Subcutaneous adipose tissue (tissue), 4 donors: ENCODE results near the gene HOXA5. TPM values are rescaled to one million over a fixed set of nuclear protein-coding genes. Genes with fewer than 3 reads are reported as not detected.

Experiments
- total RNA-seq, 4 donors: library from RNA; depleted of rRNA; stranded (reverse); fragments of >200 nt; gene quantifications; one replicate each; pipeline ENCODE4 v1.1.0, GENCODE V29; 2016
- TF ChIP-seq, protein P1 (sequence below): fragments of 450-650 bp; IDR thresholded peaks from one replicate; pipeline ENCODE4 v1.5.1; 2016; ENCODE audit warnings: low read depth, mild to moderate bottlenecking, control low read depth, antibody characterized with exemption, moderate library complexity

Gene HOXA5
- total RNA-seq, 4 donors from 2014 or later = 2.9 to 6.4 (median 4.7) TPM

DNA sequence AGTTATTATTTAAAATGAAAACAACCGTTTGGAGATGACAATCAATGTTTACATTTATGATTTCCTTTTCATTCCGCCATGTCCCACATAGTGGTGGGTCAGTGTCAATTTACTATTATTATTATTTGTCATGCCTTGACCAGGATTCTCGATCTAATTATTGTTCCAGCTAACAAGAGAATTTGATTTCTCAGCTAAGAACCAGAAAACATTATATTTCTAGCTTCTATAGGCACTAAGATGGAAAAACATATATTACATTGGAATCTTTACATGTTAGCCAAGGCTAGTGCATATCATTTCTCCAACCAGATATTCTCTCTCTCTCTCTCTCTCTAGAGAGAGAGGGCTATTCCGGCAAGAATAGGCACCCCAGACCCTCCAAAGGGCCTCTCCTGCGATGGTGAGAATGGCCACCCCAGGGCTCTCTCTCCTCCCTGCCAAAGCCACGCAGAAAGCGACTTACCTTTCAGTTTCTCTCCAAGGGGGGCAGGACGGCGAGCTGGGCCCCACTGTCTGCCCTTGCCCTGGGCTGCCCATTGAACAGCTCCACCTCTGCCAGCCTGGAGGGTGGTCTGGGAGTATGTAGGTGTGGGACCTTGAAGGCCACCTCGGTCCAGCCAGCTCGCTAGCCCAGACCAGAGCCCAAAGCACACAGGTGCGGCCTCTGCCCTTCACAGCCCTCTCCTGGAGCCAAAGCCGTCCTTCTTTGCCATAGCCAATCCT, 6.5 kb upstream of the HOXA5 start:
- TF ChIP-seq, protein P1, sequence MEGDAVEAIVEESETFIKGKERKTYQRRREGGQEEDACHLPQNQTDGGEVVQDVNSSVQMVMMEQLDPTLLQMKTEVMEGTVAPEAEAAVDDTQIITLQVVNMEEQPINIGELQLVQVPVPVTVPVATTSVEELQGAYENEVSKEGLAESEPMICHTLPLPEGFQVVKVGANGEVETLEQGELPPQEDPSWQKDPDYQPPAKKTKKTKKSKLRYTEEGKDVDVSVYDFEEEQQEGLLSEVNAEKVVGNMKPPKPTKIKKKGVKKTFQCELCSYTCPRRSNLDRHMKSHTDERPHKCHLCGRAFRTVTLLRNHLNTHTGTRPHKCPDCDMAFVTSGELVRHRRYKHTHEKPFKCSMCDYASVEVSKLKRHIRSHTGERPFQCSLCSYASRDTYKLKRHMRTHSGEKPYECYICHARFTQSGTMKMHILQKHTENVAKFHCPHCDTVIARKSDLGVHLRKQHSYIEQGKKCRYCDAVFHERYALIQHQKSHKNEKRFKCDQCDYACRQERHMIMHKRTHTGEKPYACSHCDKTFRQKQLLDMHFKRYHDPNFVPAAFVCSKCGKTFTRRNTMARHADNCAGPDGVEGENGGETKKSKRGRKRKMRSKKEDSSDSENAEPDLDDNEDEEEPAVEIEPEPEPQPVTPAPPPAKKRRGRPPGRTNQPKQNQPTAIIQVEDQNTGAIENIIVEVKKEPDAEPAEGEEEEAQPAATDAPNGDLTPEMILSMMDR = no peak

DNA sequence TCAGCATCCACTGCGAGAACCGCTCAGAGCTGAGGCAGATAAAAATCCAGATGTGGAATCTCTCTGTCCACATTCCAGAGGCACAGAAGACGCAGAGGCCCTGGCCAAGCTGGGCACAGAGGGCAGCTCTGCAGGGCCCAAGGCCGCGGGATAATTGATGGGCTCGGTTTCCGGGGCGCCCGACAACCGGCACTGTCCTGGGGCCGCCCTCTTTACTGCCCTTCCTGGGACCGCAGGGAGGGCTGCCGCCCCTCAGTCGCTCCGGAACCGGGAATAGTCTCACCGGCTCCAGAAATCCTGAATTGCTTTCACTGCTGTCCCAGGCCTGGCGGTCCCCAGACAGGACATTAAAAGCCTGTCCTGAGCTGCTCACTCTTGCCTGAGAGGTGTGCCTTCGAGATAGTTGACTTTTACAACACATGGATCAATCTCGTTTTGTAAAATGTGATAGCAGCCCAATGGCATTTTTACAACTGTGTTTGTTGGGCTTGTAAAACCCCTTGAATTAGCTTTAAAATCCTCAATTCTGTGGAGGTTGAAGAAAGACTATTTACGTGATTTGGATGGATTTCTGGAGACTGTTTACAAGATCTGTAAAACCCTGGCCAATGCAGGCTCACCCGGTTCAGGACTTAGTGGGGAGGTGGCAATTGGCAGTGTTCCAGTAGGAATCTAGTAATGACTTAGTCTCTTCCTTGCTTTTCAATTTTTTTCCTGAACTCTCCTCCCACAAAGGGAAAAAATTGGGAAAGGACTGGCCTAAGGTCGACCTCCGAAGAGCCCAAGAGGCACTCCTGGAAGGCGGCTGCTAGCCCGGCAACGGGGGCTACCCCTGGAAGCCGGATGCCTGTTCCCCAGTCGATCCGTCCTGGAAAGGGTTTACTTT, 5.5 kb upstream of the HOXA5 start:
- TF ChIP-seq, protein P1 = no peak

DNA sequence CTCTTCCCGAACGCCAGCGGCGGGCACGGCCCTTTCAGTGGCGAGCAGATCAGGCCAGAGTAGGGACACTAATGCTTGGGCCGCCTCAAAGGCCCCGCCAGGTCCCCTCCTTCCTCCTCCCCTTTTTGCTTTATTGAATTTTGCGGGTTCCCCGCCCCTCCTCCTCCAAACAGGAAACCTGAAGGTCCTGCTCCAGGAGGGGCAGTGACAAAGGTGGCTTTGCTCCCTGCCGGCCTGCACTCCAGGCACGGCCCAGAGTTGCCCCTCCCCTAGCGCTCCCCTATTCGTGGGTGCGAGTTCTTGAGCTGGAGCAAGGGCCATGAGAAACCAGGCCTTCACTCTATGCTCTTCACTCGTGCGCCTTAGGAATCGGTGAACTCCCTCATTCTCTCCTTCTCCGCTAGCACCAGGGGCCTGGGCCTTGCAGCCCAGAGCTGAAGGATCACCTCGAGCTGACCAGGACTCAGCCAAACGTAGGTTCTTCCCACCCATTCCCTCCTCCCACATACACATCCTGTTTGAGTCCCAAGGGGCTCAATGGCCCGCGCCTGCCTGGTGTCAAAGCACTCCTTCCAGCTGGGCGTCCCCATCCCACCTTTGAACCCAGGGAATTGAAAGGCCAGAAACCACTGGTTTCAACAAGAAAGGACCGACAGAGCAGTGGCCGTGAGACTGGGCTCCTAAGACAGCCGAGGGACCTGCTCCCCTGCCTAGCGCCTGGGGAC, 4.7 kb upstream of the HOXA5 start:
- TF ChIP-seq, protein P1 = no peak

DNA sequence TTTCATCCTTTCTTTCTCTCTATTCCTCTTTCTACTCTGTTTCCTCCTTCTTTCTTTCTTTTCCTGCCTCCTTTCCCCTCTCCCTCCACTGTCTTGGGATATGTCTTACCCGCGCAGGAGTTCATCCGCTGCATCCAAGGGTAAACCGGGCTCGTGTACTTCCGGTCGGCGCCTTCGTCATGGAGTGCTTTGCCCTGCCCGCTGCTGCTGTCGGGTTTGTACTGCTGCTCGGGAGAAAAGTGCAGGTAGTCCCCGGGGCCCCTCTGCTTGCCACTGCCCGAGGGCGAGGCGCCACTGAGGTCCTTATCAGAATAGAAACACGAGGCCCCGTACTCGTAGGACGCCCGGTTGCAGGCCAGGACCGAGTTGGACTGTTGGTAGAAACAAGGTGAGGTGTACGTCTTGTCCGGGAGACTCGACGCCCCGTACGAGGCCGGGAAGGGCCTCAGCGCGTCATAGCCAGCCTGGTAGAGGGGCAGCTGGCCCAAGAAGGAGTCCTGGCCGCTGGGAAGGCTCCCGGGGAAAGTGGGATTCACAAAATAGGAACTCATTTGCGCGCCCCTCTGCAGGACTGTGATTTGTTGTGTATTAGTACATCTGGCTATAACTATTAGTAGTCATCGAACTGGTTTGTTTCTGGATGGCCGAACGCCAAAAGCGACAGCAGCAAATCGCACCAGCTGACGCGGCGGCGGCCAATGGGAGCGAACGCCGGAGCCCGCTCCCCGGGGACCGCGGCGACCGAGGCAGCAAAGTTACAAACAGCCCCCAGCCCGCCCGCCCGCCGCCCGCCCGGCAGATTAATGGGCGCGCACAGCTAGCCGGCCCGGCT, 3.9 kb upstream of the HOXA5 start, which contains the start of gene HOXA6:
Gene HOXA6 (minus strand): TSS at position 576 of the 832 bp plus-strand sequence. CDS start 25 bp downstream, at position 551.
- TF ChIP-seq, protein P1 = no peak

DNA sequence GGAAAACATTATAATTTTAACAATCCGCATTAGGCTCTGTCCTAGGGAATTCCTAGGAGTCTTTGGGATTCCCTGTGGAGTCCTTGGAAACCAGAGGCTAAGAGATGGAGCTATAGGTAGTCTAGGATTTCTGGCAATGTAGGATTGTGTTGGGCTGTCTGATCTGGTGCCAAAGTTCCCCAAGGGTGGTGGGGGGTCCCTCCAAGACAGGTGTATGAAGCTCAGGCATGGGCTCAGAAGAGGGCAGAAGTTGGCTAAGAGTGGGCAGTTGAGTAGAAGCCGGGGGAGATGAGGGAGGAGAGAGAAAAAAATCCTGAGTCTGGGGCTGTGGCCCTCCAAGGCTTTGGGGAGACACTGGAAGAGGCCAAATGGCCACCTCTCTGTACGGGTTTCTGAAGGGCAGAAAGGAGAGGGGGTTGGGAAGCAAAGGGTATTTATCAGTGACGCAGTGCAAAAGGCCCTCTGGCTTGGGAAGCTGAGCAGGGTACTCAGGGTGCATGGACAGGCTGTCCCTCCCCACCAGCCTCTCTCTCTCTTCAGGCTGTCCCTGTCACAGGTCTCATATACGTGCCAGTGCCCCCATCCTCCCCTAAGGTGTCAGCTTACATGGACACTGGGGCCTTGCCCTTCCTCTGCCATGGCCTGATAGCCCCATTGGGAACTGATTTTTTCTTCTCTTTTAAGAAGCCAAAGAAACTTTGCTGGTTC, 3.2 kb upstream of the HOXA5 start:
- TF ChIP-seq, protein P1 = no peak

DNA sequence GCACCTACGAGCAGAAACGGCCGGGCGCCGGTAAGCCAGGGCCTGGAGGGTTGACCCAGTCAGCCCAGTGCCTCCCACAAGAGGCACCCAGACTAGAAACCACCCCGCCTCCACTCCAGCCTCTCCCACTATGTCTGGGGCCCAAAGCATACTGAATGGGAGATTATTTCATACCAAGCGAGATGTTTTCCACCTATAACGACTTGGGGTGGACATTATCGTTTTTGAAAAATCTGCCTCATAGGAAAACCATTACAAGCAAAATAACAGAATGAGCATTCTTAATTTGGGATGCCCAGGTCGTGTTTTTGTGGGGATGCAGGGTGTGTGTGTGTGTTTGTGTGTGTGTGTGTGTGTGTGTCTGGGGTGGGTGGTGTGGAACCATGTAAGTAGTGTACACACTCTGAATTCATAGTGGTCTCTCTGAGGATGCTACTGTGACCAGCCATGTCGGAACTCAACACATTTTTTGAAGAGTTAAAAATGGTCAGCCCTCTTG, 2.5 kb upstream of the HOXA5 start:
- TF ChIP-seq, protein P1 = no peak
